ENCODE measurements around the gene VLDLR. TPM values are rescaled to one million over a fixed set of nuclear protein-coding genes. Genes with fewer than 3 reads are reported as not detected.

The VLDLR gene
- polyA plus RNA-seq, 12 donors: 15.8 to 26.2 (median 22.1) TPM; not detected in 1

Other genes with a start within 250 kb of the VLDLR start
- under 1 TPM in 10 of 12 donors, not detected in 2; 0.08 to 0.25 (median 0.15) TPM for gene KCNV2, start 95.7 kb downstream of the VLDLR start, polyA plus RNA-seq (ENCODE audit: insufficient read length in 12 of 12)
- 10 to 100 TPM in 11 of 12 donors, not detected in 1; 10.6 to 36.7 (median 26.8) TPM for gene PUM3, start 222.3 kb downstream of the VLDLR start, polyA plus RNA-seq (ENCODE audit: insufficient read length in 12 of 12)